Germinal center (tissue), 1 donor: ENCODE measurements around the gene ZNF358.
"Not testable (repeated sequence)": the region's sequence is repeated elsewhere in the genome, so short reads cannot be mapped to it uniquely, and the experiment has no call there.

Source experiments
- DNase-seq: peaks from one replicate; pipeline ENCODE4 v3.0.0; 2012; ENCODE audit warnings: mixed read lengths, low spot score

The ZNF358 gene

DNA sequence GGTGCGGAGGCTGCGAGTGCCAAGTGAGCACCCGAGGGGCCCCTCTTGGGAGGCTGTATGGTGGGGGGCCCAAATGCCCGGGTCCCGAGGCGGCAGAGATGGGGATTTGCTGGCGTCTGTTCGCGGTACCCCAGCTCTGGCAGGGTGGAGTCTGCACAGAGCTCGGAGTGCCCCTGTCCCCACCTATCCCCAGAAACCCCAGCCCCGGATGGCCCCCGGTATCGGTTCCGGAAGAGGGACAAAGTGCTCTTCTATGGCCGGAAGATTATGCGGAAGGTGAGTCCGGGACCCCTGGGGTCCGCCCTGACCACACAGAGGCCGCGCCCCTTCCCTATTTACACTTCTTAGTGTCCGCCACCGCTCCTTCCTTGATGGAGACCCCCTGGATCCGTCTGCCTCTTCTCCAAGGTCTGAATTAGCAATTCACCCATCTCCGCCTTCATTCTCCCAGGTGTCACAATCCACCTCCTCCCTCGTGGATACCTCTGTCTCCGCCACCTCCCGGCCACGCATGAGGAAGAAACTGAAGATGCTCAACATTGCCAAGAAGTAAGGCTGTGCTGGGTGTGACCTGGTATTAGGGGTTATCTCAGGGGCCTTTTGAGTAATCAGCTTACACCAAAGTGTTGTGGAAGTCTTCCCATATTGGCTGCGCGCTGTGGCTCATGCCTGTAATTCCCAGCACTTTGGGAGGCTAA lies 20.2 kb downstream of the ZNF358 start:
- peak; percentile 60 for DNase-seq

- not testable (repeated sequence) for DNase-seq
These were observed 23.1 kb downstream of the ZNF358 start for GRCh38 chr19:7538990-7539389.

GRCh38 chr19:7539827-7540425 lies 24.0 kb downstream of the ZNF358 start:
- DNase-seq = no peak

DNA sequence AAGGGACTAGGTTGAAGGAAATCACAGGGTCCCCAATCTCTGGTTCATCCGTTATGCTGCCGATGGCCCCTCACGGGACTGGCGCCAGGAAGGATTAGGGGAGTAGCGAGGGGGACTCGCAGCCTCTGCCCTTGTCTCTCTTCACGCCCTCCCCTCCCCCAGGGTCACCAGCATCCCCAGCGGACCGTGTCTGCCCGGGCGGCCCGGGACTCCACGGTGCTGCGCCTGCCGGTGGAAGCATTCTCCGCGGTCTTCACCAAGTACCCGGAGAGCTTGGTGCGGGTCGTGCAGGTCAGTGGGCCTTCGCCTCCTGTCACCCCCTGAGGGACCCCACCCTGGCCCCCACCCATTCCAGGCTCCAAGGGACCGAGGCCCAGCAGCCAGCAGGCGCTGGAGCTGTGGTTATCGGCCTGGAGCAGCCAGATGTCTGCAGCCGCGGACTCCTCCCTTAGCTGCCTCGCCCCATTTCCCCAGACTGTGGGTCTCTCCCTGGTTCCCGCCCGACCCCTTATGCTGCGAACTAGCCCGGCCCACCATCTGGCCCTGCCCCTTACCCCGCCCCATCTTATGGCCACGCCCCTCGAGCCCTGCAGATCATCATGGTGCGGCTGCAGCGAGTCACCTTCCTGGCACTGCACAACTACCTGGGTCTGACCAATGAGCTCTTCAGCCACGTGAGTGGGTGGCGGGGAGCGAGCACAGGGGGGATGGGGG lies 25.0 kb downstream of the ZNF358 start:
- DNase-seq = no peak

- no peak for DNase-seq
These were observed 25.5 kb downstream of the ZNF358 start for GRCh38 chr19:7541475-7541824.

- DNase-seq = no peak
These were observed 26.0 kb downstream of the ZNF358 start for GRCh38 chr19:7541828-7542443.

- no peak for DNase-seq
These were observed 26.8 kb downstream of the ZNF358 start for GRCh38 chr19:7542556-7543348.

- DNase-seq = no peak
These were observed 28.7 kb downstream of the ZNF358 start for GRCh38 chr19:7544626-7545025.

DNA sequence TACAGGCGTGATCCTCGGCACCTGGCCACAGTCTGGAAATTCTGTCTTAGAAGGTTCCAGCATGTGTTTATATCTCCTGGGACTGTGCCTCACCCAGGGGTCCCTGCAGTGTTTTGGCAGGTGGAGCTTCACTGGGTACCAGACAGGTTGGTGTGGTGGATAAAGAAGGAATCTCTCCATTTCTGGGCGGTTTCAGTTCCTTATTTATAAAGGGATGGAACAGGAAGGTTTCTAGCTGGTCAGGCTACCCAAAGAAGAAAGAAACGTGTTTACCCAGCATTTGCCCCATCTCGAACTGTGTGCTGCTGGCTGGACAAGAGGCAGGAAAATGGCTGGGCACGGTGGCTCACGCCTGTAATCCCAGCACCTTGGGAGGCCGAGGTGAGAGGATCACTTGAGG lies 29.4 kb downstream of the ZNF358 start:
- DNase-seq = no peak

GRCh38 chr19:7545904-7546303 lies 30.0 kb downstream of the ZNF358 start:
- DNase-seq = no peak

- no peak for DNase-seq
These were observed 31.3 kb downstream of the ZNF358 start for GRCh38 chr19:7547159-7547558.

DNA sequence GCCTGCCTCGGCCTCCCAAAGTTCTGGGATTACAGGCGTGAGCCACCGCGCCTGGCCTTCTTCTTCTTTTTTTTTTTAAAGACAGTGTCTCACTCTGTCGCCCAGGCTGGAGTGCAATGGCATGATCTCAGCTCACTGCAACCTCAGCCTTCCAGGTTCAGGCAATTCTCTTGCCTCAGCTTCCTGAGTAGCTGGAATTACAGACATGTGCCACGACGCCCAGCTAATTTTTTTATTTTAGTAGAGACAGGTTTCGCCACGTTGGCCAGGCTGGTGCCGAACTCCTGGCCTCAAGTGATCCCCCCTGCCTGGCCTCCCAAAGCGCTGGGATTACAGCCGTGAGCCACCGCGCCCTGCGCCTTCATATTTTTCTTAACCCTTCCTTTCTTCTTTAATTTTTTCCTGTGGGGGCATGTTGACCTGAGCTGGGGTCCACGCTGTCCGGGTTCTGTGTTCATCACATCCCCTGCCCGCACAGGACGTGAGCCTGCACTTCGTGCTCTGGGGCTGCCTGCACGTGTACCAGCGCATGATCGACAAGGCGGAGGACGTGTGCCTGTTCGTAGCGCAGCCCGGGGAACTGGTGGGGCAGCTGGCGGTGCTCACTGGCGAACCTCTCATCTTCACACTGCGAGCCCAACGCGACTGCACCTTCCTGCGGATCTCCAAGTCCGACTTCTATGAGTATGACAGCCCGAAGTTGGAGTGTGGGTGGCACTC lies 33.7 kb downstream of the ZNF358 start:
- DNase-seq = no peak

DNA sequence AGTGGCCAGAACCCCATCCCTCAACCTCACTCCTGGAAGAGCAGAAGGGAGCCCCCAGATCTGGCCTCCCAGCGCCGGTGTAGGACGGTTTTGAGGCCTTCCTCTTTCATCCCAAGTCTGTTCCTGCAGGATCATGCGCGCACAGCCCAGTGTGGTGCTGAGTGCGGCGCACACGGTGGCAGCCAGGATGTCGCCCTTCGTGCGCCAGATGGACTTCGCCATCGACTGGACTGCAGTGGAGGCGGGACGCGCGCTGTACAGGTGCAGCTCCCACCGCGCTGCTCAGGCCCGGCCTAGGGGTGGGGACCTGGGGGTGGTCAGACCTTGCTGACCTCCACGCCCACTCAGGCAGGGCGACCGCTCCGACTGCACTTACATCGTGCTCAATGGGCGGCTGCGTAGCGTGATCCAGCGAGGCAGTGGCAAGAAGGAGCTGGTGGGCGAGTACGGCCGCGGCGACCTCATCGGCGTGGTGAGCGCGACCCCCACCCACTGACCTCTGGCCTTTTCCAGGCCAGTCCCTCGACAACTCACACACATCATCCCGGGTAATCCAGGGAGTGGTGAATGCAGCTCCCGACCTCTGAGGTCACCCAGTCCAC lies 34.4 kb downstream of the ZNF358 start:
- DNase-seq = no peak

DNA sequence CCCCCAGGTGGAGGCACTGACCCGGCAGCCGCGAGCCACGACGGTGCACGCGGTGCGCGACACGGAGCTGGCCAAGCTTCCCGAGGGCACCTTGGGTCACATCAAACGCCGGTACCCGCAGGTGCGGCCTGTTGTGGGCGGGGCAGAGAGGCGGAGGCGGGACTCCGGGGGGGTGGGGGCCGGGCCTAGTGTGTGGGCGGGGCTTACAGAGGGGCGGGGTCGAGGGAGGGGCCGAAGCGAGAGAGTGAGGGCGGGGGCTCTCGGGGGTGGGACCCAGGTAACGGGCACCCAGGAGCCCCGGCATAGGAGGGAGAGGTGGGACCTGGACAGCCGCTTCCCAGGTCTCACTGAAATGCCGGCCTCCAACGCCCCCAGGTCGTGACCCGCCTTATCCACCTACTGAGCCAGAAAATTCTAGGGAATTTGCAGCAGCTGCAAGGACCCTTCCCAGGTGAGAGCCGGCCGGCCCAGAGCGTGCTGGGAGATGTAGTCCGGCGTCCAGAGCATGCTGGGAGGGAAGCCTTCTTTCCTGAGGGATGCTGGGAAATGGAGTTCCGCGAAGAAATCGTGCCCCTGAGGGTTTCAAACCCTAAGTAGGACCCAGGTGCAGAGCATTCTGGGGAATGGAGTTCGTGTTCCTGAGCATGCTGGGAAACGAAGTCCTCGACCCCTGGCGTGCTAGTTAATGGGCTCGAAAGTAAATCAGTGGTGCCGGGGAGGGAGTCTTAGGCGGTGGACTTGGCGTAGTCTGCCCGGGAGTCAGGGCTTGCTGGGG lies 35.3 kb downstream of the ZNF358 start:
- peak; percentile 70 for DNase-seq

- no peak for DNase-seq
These were observed 36.9 kb downstream of the ZNF358 start for GRCh38 chr19:7552781-7553180.

DNA sequence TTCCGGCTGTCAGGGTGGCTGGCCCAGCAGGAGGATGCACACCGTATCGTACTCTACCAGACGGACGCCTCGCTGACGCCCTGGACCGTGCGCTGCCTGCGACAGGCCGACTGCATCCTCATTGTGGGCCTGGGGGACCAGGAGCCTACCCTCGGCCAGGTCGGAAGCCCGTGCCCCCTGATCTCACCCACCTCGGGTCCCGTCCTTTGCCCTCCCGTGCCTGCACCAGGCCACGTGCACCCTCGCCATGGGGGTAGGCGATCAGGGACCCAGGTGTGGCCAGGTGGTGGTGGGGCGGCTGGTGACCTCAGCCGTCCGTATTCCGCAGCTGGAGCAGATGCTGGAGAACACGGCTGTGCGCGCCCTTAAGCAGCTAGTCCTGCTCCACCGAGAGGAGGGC lies 38.7 kb downstream of the ZNF358 start:
- DNase-seq = no peak

GRCh38 chr19:7554990-7555864 lies 39.3 kb downstream of the ZNF358 start:
- no peak for DNase-seq

GRCh38 chr19:7556696-7557315 lies 40.9 kb downstream of the ZNF358 start:
- no peak for DNase-seq

DNA sequence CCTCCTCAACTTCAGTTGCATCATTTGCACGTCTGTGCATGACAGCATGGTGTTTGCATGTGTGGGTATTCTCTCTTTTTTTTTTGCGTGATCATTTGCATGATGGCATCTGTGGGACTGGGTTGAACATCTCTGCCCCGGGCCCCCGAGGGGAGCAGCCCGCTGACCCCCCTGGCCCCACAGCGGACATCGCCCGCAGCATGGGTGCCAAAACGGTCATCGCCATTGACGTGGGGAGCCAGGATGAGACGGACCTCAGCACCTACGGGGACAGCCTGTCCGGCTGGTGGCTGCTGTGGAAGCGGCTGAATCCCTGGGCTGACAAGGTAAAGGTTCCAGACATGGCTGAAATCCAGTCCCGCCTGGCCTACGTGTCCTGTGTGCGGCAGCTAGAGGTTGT lies 42.8 kb downstream of the ZNF358 start:
- DNase-seq = no peak
